ENCODE results near the gene DLL3. TPM values are rescaled to one million over a fixed set of nuclear protein-coding genes. Genes with fewer than 3 reads are reported as not detected.

Gene DLL3
- total and polyA plus RNA-seq, 9 of the 15 experiments (the other 6 are each of a cell fraction or from before 2014, with no cell fraction given) = 0.80 to 6.3 (median 1.2) TPM

DNA sequence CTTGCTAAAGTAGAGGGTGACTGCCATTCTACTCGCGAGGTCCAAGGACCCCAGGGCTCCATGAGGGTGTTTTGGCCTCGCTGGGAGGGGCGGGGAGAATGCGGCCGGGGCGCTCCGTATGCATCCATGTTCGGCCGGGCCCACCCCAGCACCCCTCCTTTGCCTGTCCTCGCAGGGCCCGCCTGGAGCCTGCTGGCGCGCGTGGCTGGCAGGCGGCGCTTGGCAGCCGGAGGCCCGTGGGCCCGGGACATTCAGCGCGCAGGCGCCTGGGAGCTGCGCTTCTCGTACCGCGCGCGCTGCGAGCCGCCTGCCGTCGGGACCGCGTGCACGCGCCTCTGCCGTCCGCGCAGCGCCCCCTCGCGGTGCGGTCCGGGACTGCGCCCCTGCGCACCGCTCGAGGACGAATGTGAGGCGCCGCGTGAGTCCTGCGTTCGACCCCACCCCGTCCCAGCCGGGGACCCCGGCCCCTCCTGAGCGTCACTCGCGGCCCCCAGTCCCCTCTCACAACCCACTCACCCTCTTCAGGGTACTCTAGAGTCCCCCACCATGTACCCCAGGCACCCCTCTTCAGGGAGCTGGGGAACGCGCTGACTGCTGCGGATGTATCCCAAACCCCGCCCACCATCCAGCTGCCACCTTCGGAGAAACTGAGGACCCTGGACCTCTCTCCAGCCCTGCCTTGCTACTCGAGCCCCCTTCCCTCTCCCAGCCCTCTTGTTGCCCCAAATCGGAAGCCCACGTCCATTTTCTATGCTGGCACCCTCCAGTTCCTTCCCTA, 4.1 kb downstream of the DLL3 start (continued):
- TF ChIP-seq, protein P1, sequence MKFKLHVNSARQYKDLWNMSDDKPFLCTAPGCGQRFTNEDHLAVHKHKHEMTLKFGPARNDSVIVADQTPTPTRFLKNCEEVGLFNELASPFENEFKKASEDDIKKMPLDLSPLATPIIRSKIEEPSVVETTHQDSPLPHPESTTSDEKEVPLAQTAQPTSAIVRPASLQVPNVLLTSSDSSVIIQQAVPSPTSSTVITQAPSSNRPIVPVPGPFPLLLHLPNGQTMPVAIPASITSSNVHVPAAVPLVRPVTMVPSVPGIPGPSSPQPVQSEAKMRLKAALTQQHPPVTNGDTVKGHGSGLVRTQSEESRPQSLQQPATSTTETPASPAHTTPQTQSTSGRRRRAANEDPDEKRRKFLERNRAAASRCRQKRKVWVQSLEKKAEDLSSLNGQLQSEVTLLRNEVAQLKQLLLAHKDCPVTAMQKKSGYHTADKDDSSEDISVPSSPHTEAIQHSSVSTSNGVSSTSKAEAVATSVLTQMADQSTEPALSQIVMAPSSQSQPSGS (CRISPR knock-in tag; IDR thresholded peaks at IDR 0.05) = peak; percentile 93
- no peak for TF ChIP-seq SREBF2 (CRISPR knock-in tag; IDR thresholded peaks at IDR 0.05)
- TF ChIP-seq, protein P2, sequence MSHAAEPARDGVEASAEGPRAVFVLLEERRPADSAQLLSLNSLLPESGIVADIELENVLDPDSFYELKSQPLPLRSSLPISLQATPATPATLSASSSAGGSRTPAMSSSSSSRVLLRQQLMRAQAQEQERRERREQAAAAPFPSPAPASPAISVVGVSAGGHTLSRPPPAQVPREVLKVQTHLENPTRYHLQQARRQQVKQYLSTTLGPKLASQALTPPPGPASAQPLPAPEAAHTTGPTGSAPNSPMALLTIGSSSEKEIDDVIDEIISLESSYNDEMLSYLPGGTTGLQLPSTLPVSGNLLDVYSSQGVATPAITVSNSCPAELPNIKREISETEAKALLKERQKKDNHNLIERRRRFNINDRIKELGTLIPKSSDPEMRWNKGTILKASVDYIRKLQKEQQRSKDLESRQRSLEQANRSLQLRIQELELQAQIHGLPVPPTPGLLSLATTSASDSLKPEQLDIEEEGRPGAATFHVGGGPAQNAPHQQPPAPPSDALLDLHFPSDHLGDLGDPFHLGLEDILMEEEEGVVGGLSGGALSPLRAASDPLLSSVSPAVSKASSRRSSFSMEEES (CRISPR knock-in tag; IDR thresholded peaks at IDR 0.05) = no peak
- TF ChIP-seq MXI1 (IDR thresholded peaks at IDR 0.05; ENCODE audit: low read depth, low read length) = 0 out of 2 replicates have a peak, but pooled peaks have one; percentile 7
- peak in 1 of 2 experiments; percentile 97; a peak in 2 of 4 replicates for TF ChIP-seq TEAD1 (CRISPR knock-in tag; IDR thresholded peaks at IDR 0.05)
- TF ChIP-seq, protein P3, sequence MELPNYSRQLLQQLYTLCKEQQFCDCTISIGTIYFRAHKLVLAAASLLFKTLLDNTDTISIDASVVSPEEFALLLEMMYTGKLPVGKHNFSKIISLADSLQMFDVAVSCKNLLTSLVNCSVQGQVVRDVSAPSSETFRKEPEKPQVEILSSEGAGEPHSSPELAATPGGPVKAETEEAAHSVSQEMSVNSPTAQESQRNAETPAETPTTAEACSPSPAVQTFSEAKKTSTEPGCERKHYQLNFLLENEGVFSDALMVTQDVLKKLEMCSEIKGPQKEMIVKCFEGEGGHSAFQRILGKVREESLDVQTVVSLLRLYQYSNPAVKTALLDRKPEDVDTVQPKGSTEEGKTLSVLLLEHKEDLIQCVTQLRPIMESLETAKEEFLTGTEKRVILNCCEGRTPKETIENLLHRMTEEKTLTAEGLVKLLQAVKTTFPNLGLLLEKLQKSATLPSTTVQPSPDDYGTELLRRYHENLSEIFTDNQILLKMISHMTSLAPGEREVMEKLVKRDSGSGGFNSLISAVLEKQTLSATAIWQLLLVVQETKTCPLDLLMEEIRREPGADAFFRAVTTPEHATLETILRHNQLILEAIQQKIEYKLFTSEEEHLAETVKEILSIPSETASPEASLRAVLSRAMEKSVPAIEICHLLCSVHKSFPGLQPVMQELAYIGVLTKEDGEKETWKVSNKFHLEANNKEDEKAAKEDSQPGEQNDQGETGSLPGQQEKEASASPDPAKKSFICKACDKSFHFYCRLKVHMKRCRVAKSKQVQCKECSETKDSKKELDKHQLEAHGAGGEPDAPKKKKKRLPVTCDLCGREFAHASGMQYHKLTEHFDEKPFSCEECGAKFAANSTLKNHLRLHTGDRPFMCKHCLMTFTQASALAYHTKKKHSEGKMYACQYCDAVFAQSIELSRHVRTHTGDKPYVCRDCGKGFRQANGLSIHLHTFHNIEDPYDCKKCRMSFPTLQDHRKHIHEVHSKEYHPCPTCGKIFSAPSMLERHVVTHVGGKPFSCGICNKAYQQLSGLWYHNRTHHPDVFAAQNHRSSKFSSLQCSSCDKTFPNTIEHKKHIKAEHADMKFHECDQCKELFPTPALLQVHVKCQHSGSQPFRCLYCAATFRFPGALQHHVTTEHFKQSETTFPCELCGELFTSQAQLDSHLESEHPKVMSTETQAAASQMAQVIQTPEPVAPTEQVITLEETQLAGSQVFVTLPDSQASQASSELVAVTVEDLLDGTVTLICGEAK (IDR thresholded peaks at IDR 0.05) = no peak
- TF ChIP-seq, protein P3 (CRISPR knock-in tag; IDR thresholded peaks at IDR 0.05) = peak; percentile 67
- TF ChIP-seq STAG1 (CRISPR knock-in tag; IDR thresholded peaks at IDR 0.05; ENCODE audit: borderline replicate concordance) = peak; percentile 88
- peak; percentile 79 for TF ChIP-seq NR1H2 (CRISPR knock-in tag; IDR thresholded peaks at IDR 0.05)
- no peak for TF ChIP-seq CREBBP (IDR thresholded peaks at IDR 0.05; ENCODE audit: low read depth, low read length)
- TF ChIP-seq ZNF561 (CRISPR knock-in tag; conservative IDR thresholded peaks at IDR 0.05) = no peak
- TF ChIP-seq YY1 (IDR thresholded peaks at IDR 0.05; ENCODE audit: borderline replicate concordance in 1 of 3, control insufficient read depth in 1 of 3, extremely low read depth in 1 of 3, insufficient read depth in 3 of 3, insufficient read length in 1 of 3, insufficient replicate concordance in 2 of 3, low read depth in 1 of 3, low read length in 2 of 3) = peak in 1 of 3 experiments; percentile 35
- no peak for TF ChIP-seq SIRT6 (IDR thresholded peaks at IDR 0.05; ENCODE audit: low read depth, low read length)

Data from K562 (cell line).